HG03442 (cell line): ENCODE data around the gene BHMT2.

ENCODE experiments used
- ATAC-seq: cut with Tn5 transposase; IDR thresholded peaks from one replicate; pipeline ENCODE4 v1.9.1; 2021; ENCODE audit warnings: mild to moderate bottlenecking, moderate library complexity; ENCODE audit not compliant: unreplicated experiment

The BHMT2 gene

DNA sequence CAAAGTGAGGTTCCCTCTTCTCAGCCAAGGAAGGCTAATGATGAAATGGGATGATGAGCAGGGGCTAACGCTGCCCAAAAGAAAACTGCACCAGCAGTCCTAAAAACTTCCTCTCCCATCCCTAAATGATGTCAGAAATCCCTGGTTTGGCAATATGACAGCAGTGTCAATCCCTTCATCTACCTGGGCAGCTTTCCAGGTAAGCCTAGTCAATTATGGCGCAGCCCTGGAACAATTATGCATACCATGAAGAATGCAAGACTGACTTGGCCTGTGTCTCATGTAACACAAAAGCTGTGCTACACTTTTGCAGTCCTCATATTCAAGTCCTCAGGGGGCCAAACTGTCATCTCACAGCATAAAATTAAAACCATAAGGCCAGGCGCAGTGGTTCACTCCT is 7.1 kb upstream of the BHMT2 start:
- ATAC-seq: no peak

GRCh38 chr5:79070350-79070667 is 742 bp downstream of the BHMT2 start:
- ATAC-seq: no peak

GRCh38 chr5:79074641-79075040 is 5.1 kb downstream of the BHMT2 start:
- ATAC-seq: no peak

- ATAC-seq: no peak
Measured at GRCh38 chr5:79075646-79076426, 6.3 kb downstream of the BHMT2 start.

DNA sequence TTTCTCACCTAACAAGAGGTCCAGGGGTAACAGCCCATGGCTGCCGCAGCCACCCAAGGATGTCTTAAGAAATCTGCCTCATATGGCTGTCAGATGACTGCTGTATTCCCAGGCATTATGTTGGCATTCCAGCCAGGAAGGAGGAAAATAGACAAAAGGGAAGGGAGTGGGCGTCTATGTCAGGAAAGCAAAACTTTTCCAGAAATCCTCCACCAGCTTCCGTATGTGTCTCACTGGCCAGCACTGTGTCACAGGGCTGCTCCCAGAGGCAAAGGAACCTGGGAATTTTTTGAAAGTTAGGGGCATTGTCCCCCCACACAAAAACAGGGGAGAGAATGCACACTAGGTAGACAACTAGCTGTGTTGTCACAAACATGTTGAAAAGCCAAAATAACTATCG is 7.3 kb downstream of the BHMT2 start:
- ATAC-seq: no peak

DNA sequence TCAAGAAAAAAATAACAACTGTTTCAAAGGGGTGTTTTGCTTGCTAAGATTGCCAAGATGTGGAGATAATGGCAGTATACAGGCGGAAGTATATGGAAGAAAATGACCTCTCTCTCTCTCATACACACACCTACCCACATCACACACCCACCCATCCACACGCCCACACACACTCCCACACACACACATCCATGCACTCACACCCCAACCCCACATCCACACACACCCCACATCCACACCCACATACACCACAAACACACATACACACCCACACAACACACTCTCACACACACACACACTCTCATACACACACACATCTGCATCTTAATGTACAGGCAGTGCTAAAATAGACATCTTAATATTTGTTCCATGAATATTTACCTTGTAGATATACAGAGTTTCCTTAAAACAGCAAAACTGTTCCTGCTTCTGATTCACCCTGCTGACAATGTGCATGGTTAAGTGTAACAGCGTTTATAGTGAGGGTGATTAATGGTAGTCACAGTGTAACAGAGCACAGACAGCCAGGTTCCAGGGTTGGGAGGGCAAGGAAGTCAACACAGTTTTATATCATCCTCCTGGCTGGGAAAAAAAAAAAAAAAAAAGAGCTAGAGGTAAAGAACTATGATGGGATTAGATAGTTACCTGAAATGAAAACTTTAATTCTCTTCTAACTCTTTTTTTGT is 8.3 kb downstream of the BHMT2 start:
- no peak for ATAC-seq

DNA sequence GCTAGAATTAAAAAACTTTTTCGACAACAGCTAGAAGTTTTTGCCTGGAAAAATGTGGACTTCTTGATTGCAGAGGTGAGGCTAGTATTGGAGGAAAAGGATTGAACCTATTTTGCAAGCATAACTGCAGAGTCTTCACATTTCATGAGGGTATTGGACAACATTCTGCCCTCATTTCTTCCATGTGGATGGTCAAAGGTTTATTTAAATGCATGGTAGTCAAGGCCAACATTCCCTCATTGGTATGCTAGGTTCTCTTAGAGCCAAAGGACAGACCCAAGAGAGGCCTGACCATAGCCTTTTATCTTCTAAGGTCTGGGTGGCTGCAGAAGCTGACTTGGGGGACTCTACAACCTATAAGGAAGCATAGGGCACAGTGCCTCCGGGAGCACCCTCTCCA is 11.2 kb downstream of the BHMT2 start:
- ATAC-seq: no peak

DNA sequence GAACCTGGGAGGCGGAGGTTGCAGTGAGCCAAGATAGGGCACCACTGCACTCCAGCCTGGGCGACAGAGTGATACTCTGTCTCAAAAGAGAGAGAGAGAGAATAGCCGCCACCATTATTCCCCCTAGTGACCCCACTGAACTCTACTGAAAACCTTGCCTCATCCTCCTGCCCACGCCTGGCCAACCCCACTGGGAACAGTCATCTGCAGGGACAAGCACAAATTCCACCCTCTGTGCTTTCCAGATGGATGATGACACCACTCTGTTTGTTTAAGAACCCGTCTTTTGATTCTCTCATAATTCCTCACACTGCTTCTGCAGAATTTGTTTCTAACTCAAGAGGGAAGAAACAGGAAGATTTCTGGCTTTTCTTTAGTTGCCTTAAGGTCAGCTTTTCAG is 12.2 kb downstream of the BHMT2 start:
- ATAC-seq: no peak

GRCh38 chr5:79086116-79086515 is 16.5 kb downstream of the BHMT2 start:
- no peak for ATAC-seq

GRCh38 chr5:79088507-79088906 is 18.9 kb downstream of the BHMT2 start:
- ATAC-seq: no peak

- no peak for ATAC-seq
Measured at GRCh38 chr5:79091064-79091463, 21.5 kb downstream of the BHMT2 start.

GRCh38 chr5:79093762-79094161 is 24.2 kb downstream of the BHMT2 start:
- ATAC-seq: no peak

DNA sequence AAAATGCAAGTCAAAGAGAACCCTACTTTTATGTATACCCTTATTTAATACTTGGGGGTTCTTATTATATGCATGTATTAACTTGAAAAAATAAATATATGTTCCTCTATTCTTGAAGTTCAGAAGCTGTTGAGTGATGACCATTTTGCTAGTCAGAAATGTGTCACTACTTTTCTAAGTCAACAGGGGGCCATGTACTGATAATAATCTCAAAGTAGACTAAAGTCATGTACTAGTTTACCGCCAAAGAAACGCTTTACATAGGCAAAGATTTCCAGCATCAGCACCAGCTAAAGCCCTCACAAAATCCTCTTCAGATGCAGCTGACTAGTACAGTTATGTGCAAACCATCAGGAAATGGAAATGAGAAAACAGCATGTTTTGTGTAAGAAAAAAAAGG is 36.3 kb downstream of the BHMT2 start:
- no peak for ATAC-seq

DNA sequence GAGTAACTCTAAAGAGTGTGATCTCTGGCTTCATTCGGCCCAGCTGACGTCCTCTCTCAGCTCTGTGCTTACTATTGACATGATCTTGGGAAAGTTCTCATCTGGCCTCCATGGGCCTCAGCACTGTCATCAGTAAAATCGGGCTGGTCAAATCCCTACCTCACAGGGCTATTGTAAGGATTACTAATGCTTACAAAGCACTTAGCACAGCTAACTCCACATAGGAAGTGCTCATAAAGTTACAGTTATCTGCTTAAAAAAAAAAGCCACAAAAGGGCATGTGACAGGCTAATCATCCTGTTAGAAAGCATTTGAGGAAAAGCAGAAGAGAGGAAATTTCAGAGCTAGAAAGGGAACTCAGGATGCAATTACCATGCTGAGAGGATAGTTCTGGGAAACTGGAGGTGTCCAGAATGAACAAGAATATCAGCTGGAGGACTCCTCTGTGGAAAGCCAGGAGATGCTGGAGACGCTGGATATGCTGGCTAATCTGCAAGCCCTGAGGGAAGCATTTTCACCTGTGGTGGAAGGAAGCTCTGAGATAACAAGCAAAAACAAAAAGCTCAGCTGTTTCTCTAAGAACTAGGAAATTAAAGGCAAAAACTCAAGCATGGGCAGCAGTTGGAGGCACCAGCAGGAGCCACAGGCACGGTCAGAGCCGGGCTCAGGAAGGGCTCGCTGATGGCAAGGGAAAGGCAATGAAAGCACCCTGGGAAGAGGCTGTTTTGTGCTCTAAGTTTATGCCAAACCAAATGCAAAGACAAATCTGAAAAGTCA is 37.6 kb downstream of the BHMT2 start:
- no peak for ATAC-seq

DNA sequence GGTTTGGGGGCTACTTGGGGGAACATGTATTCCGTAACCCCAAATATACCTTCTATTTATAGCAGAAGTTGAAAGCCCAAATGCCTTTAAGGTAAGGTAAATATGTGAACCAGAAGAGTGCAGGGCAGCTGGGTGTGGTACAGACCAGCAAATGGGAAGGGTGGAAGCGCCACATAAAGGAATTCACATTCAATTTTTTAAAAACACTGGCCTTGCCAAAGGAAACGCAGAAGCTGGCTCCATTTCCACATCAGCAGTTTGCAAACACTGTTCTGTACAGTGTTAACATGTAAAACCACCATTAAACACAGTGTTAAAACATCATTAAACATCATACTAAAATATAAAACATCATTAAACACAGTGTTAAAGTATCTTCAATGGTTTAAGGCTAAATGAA is 38.5 kb downstream of the BHMT2 start:
- ATAC-seq: no peak

DNA sequence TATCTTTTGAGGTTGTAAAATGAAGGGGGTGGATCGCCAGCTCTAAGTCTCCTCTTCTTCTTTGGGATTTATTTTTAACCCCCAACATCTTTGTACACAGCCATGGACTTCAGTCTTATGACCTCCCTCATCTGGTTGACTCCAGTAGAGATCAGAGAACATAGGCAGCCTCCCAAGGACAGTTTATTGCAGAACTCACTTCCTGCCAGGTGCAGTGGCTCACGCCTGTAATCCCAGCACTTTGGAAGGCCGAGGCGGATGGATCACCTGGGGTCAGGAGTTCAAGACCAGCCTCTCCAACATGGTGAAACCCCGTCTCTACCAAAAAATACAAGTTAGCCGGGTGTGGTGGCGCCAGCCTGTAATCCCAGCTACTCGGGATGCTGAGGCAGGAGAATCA is 39.2 kb downstream of the BHMT2 start:
- no peak for ATAC-seq

- ATAC-seq: no peak
Measured at GRCh38 chr5:79109527-79110492, 40.2 kb downstream of the BHMT2 start.

DNA sequence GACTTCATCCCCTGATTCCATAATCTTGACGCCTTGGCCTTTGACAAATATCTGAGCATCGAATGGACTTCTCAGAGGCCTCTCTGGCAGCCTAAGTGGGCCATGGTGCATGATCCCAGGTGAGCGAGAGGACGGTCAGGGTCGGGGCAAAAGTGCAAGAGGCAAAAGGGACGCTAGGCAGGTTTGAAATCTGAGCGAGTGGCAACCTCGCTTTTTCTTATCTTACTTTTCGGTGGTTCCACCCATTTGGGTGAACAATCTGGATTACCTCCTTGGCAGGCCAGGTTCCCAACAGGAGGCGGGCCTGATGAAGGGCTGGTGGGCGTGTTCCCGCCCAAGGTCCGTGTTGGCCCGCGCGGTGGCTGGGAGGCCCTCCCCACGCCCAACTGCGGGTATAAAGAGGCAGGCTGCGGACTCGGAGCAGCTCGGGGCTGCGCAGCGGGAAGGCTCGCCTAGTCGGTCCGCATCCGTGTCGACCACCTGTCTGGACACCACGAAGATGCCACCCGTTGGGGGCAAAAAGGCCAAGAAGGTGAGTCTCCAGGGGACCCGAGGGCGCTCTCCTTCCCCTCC is 41.9 kb downstream of the BHMT2 start, which contains the start of gene BHMT:
TSS of gene BHMT (plus strand) at position 423 of the 573 bp plus-strand sequence. CDS start at position 500, 77 bp downstream.
- no peak for ATAC-seq

DNA sequence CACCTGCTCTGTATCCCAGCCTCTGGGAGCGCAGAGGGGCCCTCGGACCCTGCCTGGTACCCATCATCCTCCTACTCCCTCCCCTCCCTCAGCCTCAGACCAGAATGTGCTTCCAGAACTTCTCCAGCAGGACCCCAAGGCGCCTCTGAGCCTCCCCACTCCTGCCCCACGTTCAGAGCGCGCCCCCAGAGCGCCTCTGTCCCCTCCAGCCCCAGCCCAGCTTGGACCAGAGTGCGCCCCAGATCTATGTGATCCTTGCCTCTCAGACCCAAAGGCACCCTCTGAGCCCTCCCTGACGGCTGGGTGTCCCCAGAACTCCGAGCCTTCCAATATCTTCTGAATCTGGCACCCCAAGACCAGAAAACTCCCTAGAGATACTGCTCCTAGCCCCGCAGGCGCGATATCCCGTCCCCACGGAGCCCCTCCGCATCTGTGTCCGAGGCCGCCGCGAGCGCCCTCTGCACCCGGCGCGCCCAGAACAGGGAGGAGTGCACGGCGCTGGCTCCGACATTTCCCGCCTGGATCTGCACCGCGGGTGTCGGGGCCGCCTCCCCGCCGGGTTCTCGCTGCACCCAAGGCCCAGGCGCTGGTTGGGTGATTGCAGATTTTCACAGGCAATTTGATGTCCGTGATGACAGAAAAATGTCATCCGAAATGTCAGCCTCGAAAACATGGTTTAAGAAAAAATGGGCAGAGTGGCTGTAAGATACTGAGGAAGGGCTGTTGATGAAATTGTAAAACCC is 42.6 kb downstream of the BHMT2 start:
- no peak for ATAC-seq

- ATAC-seq: no peak
Measured at GRCh38 chr5:79112703-79113058, 43.1 kb downstream of the BHMT2 start.
